GM19468 (cell line): ENCODE results near the gene PNN.
"Not testable (repeated sequence)": the region's sequence is repeated elsewhere in the genome, so short reads cannot be mapped to it uniquely, and the experiment has no call there.

Experiments
- ATAC-seq: cut with Tn5 transposase; IDR thresholded peaks from one replicate; pipeline ENCODE4 v1.9.1; 2021; ENCODE audit warnings: mild to moderate bottlenecking, moderate library complexity, moderate number of reproducible peaks; ENCODE audit not compliant: unreplicated experiment; ENCODE audit errors: extremely low read depth

Gene PNN

DNA sequence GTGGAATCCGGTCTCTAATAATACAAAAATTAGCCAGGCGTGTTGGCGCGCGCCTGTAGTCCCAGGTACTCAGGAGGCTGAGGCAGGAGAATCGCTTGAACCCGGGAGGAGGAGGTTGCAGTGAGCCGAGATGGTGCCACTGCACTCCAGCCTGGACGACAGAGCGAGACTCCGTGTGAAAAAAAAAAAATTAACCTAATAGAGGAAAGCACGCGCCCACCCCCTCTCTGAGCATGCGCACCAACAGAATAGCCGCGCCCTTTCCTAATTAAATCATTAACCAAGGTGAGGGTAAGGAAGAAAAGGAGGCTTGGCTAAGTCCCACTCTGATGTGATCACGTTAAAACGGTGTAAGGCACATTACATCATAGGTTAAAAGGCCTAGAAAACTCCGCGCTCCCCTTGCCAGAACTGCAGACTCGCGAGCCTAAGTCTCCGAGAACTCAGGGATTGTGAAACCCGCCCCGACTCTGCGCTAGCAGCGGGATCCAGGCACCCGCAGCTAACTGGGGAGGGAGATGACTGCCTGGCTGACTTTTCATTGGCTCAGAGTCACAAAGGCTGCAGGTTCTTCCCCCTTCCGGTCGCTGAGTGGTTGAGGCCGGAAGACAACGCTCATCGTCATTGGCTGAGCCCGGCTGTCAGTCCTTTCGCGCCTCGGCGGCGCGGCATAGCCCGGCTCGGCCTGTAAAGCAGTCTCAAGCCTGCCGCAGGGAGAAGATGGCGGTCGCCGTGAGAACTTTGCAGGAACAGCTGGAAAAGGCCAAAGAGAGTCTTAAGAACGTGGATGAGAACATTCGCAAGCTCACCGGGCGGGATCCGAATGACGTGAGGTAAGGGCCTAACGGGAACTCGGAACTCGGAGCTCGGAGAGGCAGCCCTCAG lies at the start of gene PNN:
Gene PNN (plus strand): TSS at position 695 of the 885 bp plus-strand sequence. CDS start 26 bp downstream, at position 721.
- ATAC-seq, result peak; percentile 98

DNA sequence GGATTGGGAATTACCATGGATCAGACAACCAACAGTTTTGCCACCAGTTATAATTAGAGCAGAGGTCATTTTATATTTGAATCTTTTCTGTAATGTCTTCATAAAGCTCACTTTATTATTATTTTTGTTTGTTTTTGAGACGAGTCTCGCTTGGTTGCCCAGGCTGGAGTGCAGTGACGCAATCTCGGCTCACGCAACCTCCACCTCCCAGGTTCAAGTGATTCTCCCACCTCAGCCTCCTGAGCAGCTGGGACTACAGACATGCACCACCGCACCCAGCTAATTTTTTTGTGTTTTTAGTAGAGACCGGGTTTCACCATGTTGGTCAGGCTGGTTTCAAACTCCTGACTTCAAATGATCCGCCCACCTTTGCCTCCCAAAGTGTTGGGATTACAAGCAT lies 37.2 kb upstream of the PNN start:
- ATAC-seq, result not testable (repeated sequence)

DNA sequence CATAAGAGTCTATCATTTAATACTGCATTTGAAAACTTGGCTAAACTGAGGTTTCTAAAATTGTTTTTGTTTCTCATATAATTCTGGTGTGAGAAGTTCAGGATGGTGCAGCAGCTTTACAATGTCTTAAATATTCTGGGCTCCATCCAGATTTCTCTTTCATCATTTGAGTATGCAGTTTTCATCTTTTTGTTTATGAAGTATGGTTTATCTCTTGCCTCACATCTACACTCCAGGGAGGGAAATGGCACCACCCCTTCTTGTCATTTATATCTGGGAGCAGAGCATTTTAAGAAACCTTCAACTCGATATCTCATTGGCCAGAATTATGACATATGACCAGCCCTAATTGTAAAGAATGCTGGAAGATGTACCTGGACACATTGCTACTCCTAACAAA lies 36.6 kb upstream of the PNN start:
- no peak for ATAC-seq

DNA sequence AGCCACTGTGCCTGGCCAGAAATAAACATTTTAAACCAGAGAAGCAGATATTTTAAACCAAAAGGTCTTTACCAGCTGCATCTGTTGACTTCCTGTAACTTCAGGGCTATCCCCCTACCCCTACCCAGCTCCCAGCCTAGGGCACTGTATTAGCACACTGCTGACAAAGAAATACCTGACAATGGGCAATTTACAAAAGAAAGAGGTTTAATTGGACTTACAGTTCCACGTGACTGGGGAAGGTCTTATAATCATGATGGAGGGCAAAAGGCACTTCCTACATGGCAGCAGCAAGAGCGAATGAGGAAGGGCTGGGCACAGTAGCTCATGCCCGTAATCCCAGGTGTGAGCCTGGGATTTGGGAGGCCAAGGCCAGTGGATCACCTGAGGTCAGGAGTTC lies 34.9 kb upstream of the PNN start:
- no peak for ATAC-seq

DNA sequence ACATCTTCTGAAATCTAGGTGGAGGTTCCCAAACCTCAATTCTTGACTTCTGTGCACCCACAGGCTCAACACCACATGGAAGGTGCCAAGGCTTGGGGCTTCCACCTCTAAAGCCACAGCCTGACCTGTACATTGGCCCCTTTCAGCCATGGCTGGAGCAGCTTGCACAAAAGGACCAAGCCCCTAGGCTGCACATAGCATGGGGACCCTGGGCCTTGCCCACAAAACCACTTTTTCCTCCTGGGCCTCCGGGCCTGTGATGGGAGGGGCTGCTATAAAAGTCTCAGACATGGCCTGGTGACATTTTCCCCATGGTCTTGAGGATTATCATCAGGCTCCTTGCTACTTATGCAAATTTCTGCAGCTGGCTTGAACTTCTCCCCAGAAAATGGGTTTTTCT lies 33.4 kb upstream of the PNN start:
- not testable (repeated sequence) for ATAC-seq

DNA sequence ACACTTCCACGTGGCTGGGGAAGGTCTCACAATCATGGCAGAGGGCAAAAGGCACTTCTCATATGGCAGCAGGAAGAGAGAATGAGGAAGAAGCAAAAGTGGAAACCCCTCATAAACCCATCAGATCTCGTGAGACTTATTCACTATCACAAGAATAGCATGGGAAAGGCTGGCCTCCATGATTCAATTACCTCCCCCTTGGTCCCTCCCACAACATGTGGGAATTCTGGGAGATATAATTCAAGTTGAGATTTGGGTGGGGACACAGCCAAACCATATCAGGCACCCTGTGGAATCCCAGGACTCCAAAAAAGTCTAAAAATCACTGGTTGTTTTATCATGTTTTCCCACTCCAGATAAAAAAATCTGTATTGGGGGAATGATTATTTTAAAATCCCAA lies 31.8 kb upstream of the PNN start:
- ATAC-seq, result not testable (repeated sequence)

DNA sequence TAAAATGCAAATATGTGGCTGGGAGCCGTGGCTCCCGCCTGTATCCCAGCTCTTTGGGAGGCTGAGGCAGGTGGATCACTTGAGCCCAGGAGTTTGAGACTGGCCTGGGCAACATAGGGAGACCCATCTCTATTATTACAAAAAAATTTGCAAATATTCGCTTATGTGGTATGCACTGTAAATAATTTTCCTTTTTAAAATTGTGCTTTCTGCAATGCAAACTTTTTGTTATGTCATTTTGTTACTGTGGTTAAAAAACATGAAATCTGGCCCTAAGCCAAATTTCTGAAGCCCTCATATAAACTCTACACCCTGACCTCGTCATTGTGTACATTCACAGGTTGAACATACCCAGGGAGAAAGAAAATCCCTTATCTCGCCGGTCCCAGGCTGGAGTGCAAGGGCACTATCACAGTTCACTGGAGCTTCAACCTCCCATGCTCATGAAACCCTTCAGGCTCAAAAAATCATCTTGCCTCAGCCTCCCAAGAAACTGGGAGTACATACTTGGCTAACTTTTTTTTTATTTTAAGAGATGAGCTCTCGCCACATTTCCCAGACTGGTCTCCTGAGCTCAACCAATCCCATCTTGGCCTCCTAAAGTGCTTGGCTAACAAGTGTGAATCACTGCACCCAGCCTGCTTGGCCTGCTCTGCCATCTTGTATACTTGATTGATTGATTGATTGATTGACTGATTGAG lies 29.6 kb upstream of the PNN start:
- ATAC-seq, result no peak

DNA sequence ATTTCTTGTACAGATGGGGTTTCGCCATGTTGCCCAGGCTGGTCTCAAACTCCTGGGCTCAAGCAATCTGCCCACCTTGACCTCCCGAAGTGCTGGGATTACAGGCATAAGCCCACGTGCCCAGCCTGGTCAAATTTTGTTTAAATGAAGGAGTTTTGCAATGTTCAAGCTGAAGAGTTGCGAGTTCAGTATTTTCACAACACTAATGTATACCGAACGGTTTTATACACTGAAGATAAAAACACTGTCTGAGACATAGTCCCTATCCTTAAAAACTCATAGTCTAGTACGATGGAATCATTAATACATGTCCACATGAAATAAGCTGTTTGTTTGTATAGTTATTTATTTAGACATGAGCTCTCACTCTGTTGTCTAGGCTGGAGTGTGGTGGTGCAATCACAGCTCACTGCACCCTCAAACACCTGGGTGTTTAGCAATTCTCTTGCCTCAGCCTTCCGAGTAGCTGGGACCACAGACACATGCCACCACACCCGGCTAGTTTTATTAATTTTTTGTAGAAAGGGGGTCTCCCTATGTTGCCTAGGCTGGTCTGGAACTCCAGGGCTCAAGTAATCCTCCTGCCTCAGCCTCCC lies 20.4 kb upstream of the PNN start:
- no peak for ATAC-seq

DNA sequence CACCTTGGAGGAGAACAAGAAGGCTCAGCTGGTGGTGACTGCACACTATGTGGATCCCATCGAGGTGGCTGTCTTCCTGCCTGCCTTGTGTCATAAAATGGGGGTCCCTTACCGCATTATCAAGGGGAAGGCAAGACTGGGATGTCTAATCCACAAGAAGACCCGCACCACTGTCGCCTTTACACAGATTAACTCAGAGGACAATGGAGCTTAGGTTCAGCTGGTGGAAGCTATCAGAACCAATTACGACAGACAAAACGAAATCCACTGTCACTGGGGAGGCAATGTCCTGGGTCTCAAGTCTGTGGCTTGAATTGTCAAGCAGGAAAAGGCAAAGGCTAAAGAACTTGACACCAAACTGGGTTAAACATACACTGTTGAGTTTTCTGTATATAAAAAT lies 17.6 kb upstream of the PNN start:
- ATAC-seq, result no peak

DNA sequence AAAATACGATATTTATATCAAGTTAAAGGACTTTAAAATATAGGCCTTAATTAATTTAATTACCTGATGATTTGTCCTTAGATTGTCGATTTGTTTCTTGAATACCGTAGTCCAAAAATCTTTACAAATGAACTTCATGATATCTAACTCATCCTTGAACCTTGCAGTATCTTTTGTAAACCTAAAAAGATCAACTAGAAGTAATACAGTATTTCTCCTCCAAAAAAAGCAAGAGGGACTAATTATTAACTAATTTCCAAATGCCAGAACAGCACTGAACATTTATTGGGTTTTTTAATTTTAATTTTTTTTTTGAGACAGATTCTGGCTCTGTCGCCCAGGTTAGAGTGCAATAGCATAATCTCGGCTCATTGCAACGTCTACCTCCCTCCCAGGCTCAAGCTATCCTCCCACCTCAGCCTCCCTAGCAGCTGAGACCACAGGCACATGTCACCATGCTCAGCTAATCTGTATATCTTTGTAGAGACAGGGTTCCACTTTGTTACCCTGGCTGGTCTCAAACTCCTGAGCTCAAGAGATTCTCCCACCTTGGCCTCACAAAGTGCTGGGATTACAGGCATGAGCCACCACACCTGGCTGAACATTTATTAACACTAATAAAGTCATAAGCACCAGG lies 16.7 kb upstream of the PNN start:
- ATAC-seq, result no peak

DNA sequence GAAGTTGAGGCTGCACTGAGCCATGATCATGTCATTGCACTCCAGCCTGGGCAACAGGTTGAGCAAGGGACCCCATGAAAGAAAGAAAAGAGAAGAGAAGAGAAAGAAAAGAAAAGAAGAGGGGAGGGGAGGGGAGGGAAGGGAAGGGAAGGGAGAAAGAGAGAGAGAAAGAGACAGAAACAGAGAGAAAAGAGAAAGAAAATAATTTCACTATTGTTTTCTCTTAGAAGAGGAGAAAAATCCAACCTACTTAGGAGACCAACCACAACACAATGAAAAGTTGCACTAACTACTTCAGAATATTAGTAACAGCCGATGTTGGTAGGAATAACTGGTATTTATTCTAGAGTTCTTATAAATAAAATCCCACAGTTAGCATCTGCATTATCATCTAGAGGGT lies 14.6 kb upstream of the PNN start:
- ATAC-seq, result no peak

DNA sequence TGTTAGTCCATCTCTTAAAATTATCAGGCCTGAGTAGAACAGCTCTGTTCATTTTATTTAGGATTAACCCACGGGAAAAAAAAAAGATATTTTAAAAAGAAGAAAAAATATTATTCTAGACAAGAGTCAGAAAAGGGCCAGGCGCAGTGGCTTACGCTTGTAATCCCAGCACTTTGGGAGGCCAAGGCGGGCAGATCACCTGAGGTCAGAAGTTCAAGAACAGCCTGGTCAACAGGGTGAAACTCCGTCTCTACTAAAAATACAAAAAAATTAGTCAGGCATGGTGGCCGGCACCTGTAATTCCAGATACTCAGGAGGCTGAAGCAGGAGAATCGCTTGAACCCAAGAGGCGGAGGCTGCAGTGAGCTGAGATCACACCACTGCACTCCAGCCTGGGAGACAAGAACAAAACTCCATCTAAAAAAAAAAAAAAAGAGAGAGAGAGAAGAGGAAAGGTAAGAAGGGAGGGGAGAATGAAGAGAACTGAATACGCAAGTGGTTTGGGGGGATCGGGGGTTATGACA lies 7.2 kb upstream of the PNN start:
- not testable (repeated sequence) for ATAC-seq

DNA sequence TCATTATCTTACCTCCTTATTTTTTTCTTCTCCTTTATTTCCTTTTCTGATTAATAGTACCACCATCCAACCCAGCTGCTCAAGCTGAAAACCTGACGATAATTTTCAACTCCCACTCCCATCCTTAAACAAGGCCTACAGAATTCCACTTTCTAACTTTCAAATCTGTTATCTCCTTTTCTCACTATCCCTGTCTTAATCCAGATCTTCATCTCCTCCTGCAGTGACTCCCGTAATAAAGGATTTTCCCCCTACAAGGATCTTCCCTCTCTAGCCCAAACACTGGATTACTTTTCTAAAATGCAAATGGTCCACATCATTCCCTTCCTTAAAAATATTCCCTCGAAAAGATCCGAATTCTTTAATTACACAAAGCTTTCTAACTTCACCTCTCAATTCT lies 6.5 kb upstream of the PNN start:
- ATAC-seq, result no peak

DNA sequence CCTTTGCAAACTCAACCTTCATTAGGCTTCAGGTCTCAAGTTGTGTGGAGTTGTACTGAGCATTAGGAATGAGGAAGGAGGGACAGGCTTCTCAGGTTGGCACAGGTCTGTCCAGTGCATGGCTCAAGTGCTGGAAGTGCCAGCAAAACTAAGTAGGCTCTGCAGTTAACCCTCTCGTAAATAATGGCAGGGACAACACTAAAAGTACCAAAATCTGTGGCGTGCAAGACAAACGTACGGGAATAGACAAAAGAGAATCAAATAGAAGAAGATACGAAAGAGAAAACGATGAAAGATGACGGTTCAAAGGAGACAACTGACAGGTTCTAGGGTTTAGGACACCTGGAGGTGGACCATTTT lies 5.5 kb upstream of the PNN start:
- ATAC-seq, result no peak

DNA sequence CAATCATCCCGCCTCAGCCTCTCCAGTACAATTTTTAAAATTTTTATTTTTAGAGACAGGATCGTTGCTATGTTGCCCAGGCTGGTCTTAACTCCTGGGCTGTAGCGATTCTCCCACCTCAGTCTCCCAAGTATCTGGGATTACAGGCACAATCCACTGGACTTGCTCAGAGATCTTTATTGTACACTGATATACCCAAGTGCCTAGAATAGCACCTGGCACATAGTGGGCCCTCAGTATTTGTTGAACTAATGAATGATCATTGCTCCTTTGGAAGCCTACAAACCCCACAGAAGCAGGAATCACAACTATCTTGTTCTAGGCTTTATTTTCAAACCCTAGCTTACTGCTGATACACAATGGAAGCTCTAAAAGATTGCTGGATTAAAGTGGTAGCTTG lies 1.9 kb upstream of the PNN start:
- ATAC-seq, result no peak

DNA sequence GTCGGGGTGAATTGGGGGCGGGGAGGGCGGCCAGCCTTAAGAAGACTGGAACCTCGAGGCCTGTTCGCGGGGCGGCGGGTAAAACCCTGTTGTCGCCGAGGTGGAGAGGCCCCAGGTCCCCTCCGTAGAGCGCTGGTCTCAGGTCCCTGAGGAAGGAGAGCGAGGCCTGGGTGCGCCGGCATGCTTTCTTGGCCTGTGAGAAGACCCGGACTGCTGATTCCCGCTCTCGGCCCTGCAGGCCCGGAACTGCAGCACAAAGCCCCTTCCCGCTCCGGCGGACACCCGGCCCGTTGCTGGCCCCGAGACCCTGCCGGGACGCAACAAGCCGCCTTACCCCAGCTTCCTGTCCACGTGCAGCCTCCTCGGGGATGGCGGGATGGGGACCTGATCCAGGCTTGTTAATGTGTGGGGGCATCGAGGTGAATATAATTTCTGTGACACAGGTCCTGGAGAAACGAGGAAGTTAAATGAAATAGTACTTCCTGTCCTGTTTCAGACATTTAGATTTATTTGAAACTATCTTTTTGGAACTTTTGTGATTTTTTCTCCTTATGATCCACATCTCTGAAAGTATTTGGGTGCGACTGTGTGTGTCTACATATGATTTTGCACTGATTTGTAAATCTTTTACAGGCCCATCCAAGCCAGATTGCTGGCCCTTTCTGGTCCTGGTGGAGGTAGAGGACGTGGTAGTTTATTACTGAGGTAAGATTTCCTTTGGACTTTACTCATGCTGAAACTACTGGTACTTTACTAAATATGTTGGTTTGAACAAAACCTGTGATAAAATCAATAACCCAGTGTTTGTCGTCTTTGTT lies 600 bp downstream of the PNN start:
- no peak for ATAC-seq

DNA sequence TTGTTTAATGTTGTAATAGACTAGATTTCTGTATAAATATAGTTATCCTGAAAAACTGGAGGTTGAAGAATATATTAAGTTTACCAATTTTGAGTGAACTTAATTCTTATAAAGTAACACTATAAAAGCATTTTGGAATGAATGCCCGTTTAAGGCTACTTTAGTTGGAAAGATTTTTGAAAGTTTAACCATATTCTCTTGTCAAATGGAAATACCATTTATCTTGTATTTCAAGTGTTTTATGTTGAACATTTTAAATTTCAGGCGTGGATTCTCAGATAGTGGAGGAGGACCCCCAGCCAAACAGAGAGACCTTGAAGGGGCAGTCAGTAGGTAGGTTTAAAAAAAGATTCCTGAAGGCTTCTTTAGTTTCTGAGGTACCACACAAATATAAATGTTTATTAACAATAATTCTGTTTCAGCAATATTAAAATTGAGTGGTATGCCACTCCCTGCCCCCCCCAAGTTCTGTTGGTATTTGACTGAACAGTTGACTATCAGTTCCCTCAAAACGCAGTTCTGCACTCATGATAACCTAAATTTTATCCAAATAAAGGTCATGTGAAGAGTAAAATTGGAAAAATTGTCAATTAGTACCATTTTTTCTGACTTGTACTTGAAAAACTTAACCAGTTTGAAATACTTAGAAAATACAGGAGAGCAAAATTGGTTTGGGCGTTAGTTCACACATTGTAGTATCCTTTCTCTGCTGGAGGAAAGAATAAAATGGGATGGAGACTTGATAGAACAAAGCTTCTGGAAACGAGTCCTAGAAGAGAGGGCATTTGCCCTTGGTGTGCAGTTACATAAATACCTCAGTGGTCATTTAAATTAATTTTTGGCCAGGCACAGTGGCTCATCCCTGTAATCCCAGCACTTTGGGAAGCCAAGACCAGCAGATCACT lies 1.5 kb downstream of the PNN start:
- ATAC-seq, result no peak

DNA sequence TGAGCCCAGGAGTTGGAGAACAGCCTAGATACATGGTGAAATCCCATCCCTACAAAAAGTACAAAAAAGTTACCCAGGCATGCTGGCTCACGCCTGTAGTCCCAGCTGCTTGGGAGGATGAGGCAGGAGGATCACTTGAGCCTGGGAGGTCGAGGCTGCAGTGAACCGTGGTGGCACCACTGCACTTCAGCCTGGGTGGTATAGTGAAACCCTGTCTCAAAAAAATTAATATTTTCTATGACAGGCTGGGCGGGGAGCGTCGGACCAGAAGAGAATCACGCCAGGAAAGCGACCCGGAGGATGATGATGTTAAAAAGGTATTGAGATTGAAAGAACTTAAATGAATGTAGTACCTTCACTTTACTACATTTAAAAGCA lies 2.1 kb downstream of the PNN start:
- ATAC-seq, result no peak

DNA sequence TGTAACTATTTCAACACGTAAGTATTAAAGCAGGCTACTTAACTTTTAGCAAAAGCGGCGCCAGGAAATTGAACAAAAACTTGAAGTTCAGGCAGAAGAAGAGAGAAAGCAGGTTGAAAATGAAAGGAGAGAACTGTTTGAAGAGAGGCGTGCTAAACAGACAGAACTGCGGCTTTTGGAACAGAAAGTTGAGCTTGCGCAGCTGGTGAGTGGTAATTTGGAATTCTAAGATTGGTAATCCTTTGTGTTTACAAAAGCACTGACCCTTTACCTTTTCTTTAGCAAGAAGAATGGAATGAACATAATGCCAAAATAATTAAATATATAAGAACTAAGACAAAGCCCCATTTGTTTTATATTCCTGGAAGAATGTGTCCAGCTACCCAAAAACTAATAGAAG lies 4.0 kb downstream of the PNN start:
- no peak for ATAC-seq
